PC-3 (cell line): ENCODE data around the gene CCDC24. TPM values are rescaled to one million over a fixed set of nuclear protein-coding genes. Genes with fewer than 3 reads are reported as not detected.

Experiments used
- ATAC-seq: fragments of 200-7000 bp; cut with Tn5 transposase; 2 replicates; pipeline ENCODE4 v1.9.1; 2020; ENCODE audit warnings: mild to moderate bottlenecking, moderate library complexity
- BruUV-seq: library from RNA; stranded (reverse); fragments of 400-500 nt; replicated peaks from 2 replicates; lab custom pipeline; 2021; lab: Mats Ljungman, UMichigan
- CTCF ChIA-PET: fragments of 300-600 bp; sonication (Branson Sonifier 250); formaldehyde crosslinking; loops from one replicate; lab custom pipeline; 2022; ENCODE audit warnings: antibody characterized with exemption; lab: Charles Lee
- POLR2A ChIA-PET: fragments of 300-600 bp; sonication (Branson Sonifier 250); formaldehyde crosslinking; loops from one replicate; lab custom pipeline; 2022; ENCODE audit warnings: antibody characterized with exemption; ENCODE audit not compliant: unreplicated experiment; lab: Charles Lee
- DNase-seq: peaks from one replicate; pipeline ENCODE4 v3.0.0-alpha.2; 2015
- H2AFZ ChIP-seq: fragments of 300-600 bp; sonication (generic); 2 replicates; pipeline ENCODE4 v1.6.0; 2016; ENCODE audit warnings: antibody characterized with exemption, low read length
- H3F3A ChIP-seq: fragments of 300-600 bp; sonication (generic); one replicate; pipeline ENCODE4 v1.6.0; 2017; ENCODE audit warnings: antibody characterized with exemption, low read length, control low read depth, mild to moderate bottlenecking; ENCODE audit not compliant: unreplicated experiment
- H3K27ac ChIP-seq: fragments of 300-600 bp; sonication (generic); 2 replicates; pipeline ENCODE4 v1.5.1; 2016; ENCODE audit warnings: mild to moderate bottlenecking, low read length
- H3K27me3 ChIP-seq: fragments of 300-600 bp; sonication (generic); 2 replicates; pipeline ENCODE4 v1.6.1; 2016; ENCODE audit warnings: low read length, mixed read lengths
- H3K36me3 ChIP-seq: fragments of 300-600 bp; sonication (generic); 2 replicates; pipeline ENCODE4 v1.6.1; 2016; ENCODE audit warnings: low read depth, mixed run types, low read length, mixed read lengths
- H3K4me1 ChIP-seq: fragments of 300-600 bp; sonication (generic); 2 replicates; pipeline ENCODE4 v1.5.1; 2016; ENCODE audit warnings: low read length; ENCODE audit not compliant: insufficient read depth
- H3K4me2 ChIP-seq: fragments of 300-600 bp; sonication (generic); 2 replicates; pipeline ENCODE4 v1.6.0; 2016; ENCODE audit warnings: low read length
- H3K4me3 ChIP-seq: fragments of 300-600 bp; sonication (generic); 2 replicates; pipeline ENCODE4 v1.5.1; 2016; ENCODE audit warnings: mild to moderate bottlenecking, low read length, mixed read lengths
- H3K79me2 ChIP-seq: fragments of 300-600 bp; sonication (generic); 2 replicates; pipeline ENCODE4 v1.6.1; 2017; ENCODE audit warnings: low read length, mixed read lengths
- H3K9ac ChIP-seq: fragments of 300-600 bp; sonication (generic); 2 replicates; pipeline ENCODE4 v1.6.0; 2016; ENCODE audit warnings: mild to moderate bottlenecking, low read length
- H3K9me2 ChIP-seq: fragments of 300-600 bp; sonication (generic); replicated peaks from 2 replicates; pipeline ENCODE4 v1.6.1; 2016; ENCODE audit warnings: mixed run types, low read length, mixed read lengths
- H3K9me3 ChIP-seq: fragments of 300-600 bp; sonication (generic); 2 replicates; pipeline ENCODE4 v1.6.1; 2016; ENCODE audit warnings: low read length, mixed read lengths
- H4K20me1 ChIP-seq: fragments of 300-600 bp; sonication (generic); 2 replicates; pipeline ENCODE4 v1.6.1; 2016; ENCODE audit warnings: low read length, mixed read lengths
- EZH2 ChIP-seq: fragments of 300-600 bp; sonication (generic); IDR thresholded peaks from one replicate; pipeline ENCODE4 v1.6.1; 2017; ENCODE audit warnings: antibody characterized with exemption, mild to moderate bottlenecking, low read length; ENCODE audit not compliant: unreplicated experiment
- EZH2phosphoT487 ChIP-seq: fragments of 300-600 bp; sonication (generic); IDR thresholded peaks from 2 replicates; pipeline ENCODE4 v1.6.1; 2018; ENCODE audit warnings: mild to moderate bottlenecking, antibody characterized with exemption, low read length, borderline replicate concordance
- intact Hi-C: fragments of 100-400 bp; cut with micrococcal nuclease; formaldehyde crosslinking; loops from 2 replicates; pipeline ENCODE4 v1.9.0; 2023
- total RNA-seq: library from RNA; depleted of rRNA; stranded (reverse); fragments of >200 nt; gene quantifications from 2 replicates; pipeline ENCODE4 v1.2.3, GENCODE V29; 2014
- TF ChIP-seq, protein P1 (sequence below): fragments of 300-600 bp; sonication (generic); conservative IDR thresholded peaks from 2 replicates; pipeline ENCODE4 v1.5.1; 2017; ENCODE audit warnings: antibody characterized with exemption, low read depth, mild to moderate bottlenecking, low read length

The CCDC24 gene
- total RNA-seq, 1 experiment from 2014 or later = 10.1 TPM

GRCh38 chr1:43999455-43999854, 8.1 kb downstream of the CCDC24 start:
- H3K4me1 ChIP-seq = no peaks in the 10 kb centered on the region
- ATAC-seq (no peak), DNase-seq (no peak)
- H4K20me1 ChIP-seq = no peaks in the 10 kb centered on the region
- 0 out of 2 replicates have a peak, but pooled peaks cover 4% of the 10 kb centered on the region for H3K36me3 ChIP-seq
- no peak overlapping the region for H3K9ac ChIP-seq
- H3F3A ChIP-seq = no peaks in the 10 kb centered on the region
- H3K27me3 ChIP-seq = no peaks in the 10 kb centered on the region
- no TSS peak for BruUV-seq
- H3K9me3 ChIP-seq = no peaks in the 10 kb centered on the region
- H3K9me2 ChIP-seq = no peaks in the 10 kb centered on the region
- CTCF ChIA-PET = no interaction called here
- no peak overlapping the region for H3K27ac ChIP-seq
- TF ChIP-seq EZH2phosphoT487 (no peak), EZH2 (no peak)
- TF ChIP-seq, protein P1, sequence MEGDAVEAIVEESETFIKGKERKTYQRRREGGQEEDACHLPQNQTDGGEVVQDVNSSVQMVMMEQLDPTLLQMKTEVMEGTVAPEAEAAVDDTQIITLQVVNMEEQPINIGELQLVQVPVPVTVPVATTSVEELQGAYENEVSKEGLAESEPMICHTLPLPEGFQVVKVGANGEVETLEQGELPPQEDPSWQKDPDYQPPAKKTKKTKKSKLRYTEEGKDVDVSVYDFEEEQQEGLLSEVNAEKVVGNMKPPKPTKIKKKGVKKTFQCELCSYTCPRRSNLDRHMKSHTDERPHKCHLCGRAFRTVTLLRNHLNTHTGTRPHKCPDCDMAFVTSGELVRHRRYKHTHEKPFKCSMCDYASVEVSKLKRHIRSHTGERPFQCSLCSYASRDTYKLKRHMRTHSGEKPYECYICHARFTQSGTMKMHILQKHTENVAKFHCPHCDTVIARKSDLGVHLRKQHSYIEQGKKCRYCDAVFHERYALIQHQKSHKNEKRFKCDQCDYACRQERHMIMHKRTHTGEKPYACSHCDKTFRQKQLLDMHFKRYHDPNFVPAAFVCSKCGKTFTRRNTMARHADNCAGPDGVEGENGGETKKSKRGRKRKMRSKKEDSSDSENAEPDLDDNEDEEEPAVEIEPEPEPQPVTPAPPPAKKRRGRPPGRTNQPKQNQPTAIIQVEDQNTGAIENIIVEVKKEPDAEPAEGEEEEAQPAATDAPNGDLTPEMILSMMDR = no peak
- H3K4me2 ChIP-seq = no peak overlapping the region
- intact Hi-C loops = no loop called here
- H3K79me2 ChIP-seq = no peaks in the 10 kb centered on the region
- POLR2A ChIA-PET = no interaction called here
- H2AFZ ChIP-seq = no peak overlapping the region
- no peak overlapping the region for H3K4me3 ChIP-seq

- DNase-seq (no peak), ATAC-seq (no peak)
- Histone ChIP-seq H3K4me3 (no peak overlapping the region), H2AFZ (no peak overlapping the region), H3K9ac (no peak overlapping the region), H3K4me2 (no peak overlapping the region), H3K9me2 (no peaks in the 10 kb centered on the region), H3K27me3 (no peaks in the 10 kb centered on the region), H3K79me2 (no peaks in the 10 kb centered on the region), H3K4me1 (no peaks in the 10 kb centered on the region), H4K20me1 (no peaks in the 10 kb centered on the region), H3F3A (no peaks in the 10 kb centered on the region), H3K36me3 (0 out of 2 replicates have a peak, but pooled peaks cover 4% of the 10 kb centered on the region), H3K27ac (no peak overlapping the region), H3K9me3 (no peaks in the 10 kb centered on the region)
- BruUV-seq = no TSS peak
- TF ChIP-seq EZH2phosphoT487 (no peak), EZH2 (no peak)
- TF ChIP-seq, protein P1 = no peak
- ChIA-PET POLR2A (no interaction called here), CTCF (no interaction called here)
- intact Hi-C loops = no loop called here
Measured at GRCh38 chr1:44000122-44000665, 8.8 kb downstream of the CCDC24 start.

- intact Hi-C loops = no loop called here
- Histone ChIP-seq H3K79me2 (no peaks in the 10 kb centered on the region), H3K4me1 (peaks cover 3% of the 10 kb centered on the region; the same call in 1 of the 2 replicates), H2AFZ (no peak overlapping the region), H3K27ac (no peak overlapping the region), H3K4me2 (no peak overlapping the region), H3K4me3 (no peak overlapping the region), H3K36me3 (0 out of 2 replicates have a peak, but pooled peaks cover 4% of the 10 kb centered on the region), H3F3A (no peaks in the 10 kb centered on the region), H3K27me3 (no peaks in the 10 kb centered on the region), H3K9me3 (no peaks in the 10 kb centered on the region), H3K9me2 (no peaks in the 10 kb centered on the region), H3K9ac (no peak overlapping the region), H4K20me1 (no peaks in the 10 kb centered on the region)
- ChIA-PET CTCF (no interaction called here), POLR2A (no interaction called here)
- no TSS peak for BruUV-seq
- no peak for TF ChIP-seq EZH2phosphoT487
- TF ChIP-seq, protein P1 = no peak
- no peak for TF ChIP-seq EZH2
- no peak for DNase-seq
- ATAC-seq = no peak
Measured at GRCh38 chr1:44002165-44002564, 10.8 kb downstream of the CCDC24 start.
